D721Med (cell line): ENCODE data around the gene EOMES.
A peak's percentile ranks its signal among the peaks of the same experiment; 100 is the strongest.

Experiments
- DNase-seq: peaks from one replicate; pipeline ENCODE4 v3.0.0; 2011; ENCODE audit warnings: low spot score; ENCODE audit not compliant: insufficient read length
- FAIRE-seq: peaks from 2 replicates; lab custom pipeline; 2011; peaks lifted over from hg19 to GRCh38; lab: Jason Lieb, UNC
- CTCF ChIP-seq: IDR thresholded peaks from 2 replicates; pipeline ENCODE4 v1.5.1; 2012; ENCODE audit warnings: mild to moderate bottlenecking, control low read depth; ENCODE audit not compliant: insufficient read depth; ENCODE audit errors: missing control alignments

Gene EOMES

DNA sequence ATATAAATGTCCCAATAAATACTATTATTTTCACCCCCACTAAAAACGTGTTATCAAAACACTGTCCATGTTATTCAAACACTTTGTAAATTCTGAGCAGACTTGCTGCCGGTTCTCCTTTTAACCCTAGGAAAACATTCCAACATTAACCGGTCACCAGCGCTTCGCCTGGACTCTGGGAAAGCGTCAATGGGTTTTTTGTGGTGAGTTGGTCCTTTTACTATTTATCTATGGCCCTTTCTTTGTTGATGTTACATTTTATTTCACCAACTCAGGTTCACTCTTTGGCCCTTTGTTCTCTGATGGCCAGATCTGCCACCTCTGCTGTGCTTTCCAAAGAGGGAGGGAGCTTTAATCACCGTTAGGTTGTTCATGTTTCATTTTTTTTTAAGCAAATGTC, 4.1 kb upstream of the EOMES start:
- no peak for FAIRE-seq
- no peak for TF ChIP-seq CTCF
- no peak for DNase-seq

DNA sequence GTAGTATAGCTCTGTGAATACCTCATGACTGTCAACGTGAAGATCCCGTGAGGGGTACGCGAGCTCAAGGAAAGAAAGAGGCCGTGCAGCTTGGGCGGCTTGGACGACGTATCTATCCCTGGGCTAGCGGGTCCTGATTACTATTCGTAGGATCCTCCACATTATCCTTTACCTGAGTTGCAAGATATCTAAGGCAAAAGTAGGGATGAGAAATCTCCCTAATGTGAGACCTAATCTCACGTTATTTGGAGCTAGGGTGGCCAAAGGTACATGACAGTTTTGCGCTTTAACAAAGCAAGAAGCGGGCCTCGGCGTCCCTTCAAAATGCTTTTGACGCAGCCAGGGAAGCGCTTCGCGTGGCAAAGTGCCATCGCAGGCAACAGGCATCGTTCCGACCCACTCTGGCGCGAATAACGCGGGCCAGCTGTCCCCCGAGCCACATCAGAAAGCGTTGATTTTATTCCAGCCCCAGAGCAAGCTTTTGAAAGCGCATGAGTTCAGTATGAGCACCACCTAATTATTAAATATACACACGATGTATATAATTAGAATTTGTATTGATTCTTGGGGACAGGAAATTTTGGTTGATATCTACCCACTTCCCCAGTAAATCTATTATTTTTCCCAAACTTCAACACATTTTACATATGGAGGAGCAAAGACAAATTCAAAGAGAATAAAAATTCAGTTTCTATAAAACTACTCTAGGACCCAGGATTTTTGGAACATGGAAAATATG, 2.5 kb upstream of the EOMES start:
- TF ChIP-seq CTCF: no peak
- no peak for FAIRE-seq
- no peak for DNase-seq

DNA sequence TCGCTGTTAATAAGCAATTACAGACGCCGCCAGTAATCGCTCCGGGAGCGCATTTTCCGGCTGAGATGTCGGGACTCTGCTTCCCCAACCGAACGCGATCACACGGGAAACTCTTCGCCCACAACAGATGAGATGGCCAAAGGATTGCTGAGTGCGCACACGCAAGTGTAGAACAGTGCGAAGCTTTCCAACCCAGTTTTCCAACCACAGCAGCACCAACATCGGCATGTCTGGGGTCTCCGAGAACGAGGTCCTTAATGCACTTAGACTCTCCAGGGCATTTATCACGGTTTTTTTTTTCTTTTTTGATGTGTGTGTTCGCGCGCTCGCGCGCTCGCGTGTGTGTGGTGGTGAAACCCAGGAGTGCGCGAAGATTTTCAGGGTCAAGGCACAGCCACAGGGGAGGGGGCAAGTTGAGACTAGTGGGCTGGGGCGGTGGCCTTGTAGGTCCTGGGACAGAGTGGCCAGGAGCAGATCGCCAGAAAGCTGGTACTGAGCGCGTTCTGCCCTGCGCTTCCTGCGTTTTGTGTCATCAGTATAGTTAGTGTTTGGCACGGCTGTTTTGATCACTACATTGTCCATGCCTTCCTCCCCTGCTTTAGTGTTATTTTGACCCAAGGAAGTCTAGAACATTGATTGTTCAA, 1.8 kb upstream of the EOMES start:
- DNase-seq (no peak), FAIRE-seq (no peak)
- TF ChIP-seq CTCF: no peak

DNA sequence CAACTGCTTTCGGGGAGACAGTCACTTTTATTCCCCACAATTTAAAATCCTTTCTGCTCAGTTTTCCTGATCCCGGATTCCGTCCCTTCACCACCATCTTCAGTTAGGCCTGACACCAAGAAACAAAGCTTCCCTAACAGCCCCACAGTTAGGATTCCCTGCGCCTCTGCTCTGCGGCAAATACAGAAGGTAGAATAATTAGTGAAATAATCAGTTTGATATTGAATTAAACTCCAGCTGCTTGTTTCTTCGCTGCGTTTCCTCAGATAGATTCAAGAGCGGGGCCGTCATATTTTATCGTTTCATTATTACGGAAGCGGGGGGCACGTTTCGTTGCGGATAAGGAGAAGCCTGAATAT, 1.3 kb upstream of the EOMES start:
- FAIRE-seq: no peak
- no peak for TF ChIP-seq CTCF
- DNase-seq: no peak

- no peak for TF ChIP-seq CTCF
- no peak for FAIRE-seq
- DNase-seq: no peak
These were observed 900 bp upstream of the EOMES start for GRCh38 chr3:27723001-27723445.

- DNase-seq (no peak), FAIRE-seq (no peak)
- peak; percentile 35 for TF ChIP-seq CTCF
These were observed 1.0 kb downstream of the EOMES start for GRCh38 chr3:27720899-27721716.
